Endothelial cell of umbilical vein (primary cell): ENCODE measurements around the gene RAI2. TPM values are rescaled to one million over a fixed set of nuclear protein-coding genes. Genes with fewer than 3 reads are reported as not detected.

Experiments used
- BruUV-seq: library from RNA; stranded (reverse); fragments of 400-500 nt; replicated peaks from 2 replicates; lab custom pipeline; 2021; lab: Mats Ljungman, UMichigan
- CTCF ChIA-PET: fragments of 300-600, 350-600 bp; sonication (Branson Sonifier 250); formaldehyde crosslinking; loops from one replicate; lab custom pipeline; 2021; ENCODE audit warnings: antibody characterized with exemption, inconsistent platforms; lab: Charles Lee
- POLR2A ChIA-PET: fragments of 300-600, 350-600 bp; sonication (Branson Sonifier 250); formaldehyde crosslinking; loops from one replicate; lab custom pipeline; 2021; ENCODE audit warnings: antibody characterized with exemption, inconsistent platforms; lab: Charles Lee
- DNase-seq: peaks from one replicate; pipeline ENCODE4 v3.0.0-alpha.2; 2011; ENCODE audit warnings: low read depth, low spot score
- FAIRE-seq: peaks from 2 replicates; lab custom pipeline; 2011; peaks lifted over from hg19 to GRCh38; lab: Jason Lieb, UNC
- H2AFZ ChIP-seq: 2 replicates; pipeline ENCODE4 v1.6.0; 2012; ENCODE audit warnings: low read depth, low read length, control low read depth, inconsistent platforms
- H3K27ac ChIP-seq: 2 replicates; pipeline ENCODE4 v1.5.1; 2011; ENCODE audit warnings: low read depth, mild to moderate bottlenecking, control low read depth, low read length, moderate library complexity; ENCODE audit not compliant: insufficient read depth
- H3K27me3 ChIP-seq, 2 experiments: 2 replicates each; pipeline versions ENCODE4 v1.6.0 to v1.6.1; 2011; ENCODE audit warnings: low read length in 2 of 2, mixed read lengths in 1 of 2; ENCODE audit not compliant: control insufficient read depth in 2 of 2, insufficient read depth in 2 of 2
- H3K36me3 ChIP-seq, 2 experiments: 2 replicates in 1 of 2; 3 replicates in 1 of 2; pipeline ENCODE4 v1.5.1; 2011; ENCODE audit warnings: low read length in 2 of 2, mild to moderate bottlenecking in 1 of 2, moderate library complexity in 1 of 2; ENCODE audit not compliant: control insufficient read depth in 2 of 2, insufficient read depth in 2 of 2; ENCODE audit errors: extremely low read depth in 1 of 2
- H3K4me1 ChIP-seq: 3 replicates; pipeline ENCODE4 v1.5.1; 2011; ENCODE audit warnings: mild to moderate bottlenecking, low read length; ENCODE audit not compliant: control insufficient read depth, insufficient read depth; ENCODE audit errors: extremely low read depth
- H3K4me2 ChIP-seq: 2 replicates; pipeline ENCODE4 v1.6.1; 2011; ENCODE audit warnings: low read length, control low read depth, mixed read lengths; ENCODE audit not compliant: insufficient read depth
- H3K4me3 ChIP-seq, 3 experiments: fragments of 200-600 bp in 1 of 3; sonication (generic), shearing (Covaris generic) in 1 of 3; replicated peaks in 1 of 3; 2 replicates each; pipeline ENCODE4 v1.5.1; 2011 to 2016; ENCODE audit warnings: control low read depth in 3 of 3, low read length in 3 of 3, mild to moderate bottlenecking in 2 of 3, inconsistent platforms in 1 of 3, low read depth in 1 of 3, moderate library complexity in 1 of 3; ENCODE audit not compliant: insufficient read depth in 1 of 3
- H3K79me2 ChIP-seq: 2 replicates; pipeline ENCODE4 v1.6.0; 2012; ENCODE audit warnings: low read length, inconsistent platforms; ENCODE audit not compliant: control insufficient read depth, insufficient read depth
- H3K9ac ChIP-seq: replicated peaks from 2 replicates; pipeline ENCODE3; 2011; ENCODE audit warnings: low read length, control low read depth; ENCODE audit not compliant: insufficient read depth; ENCODE audit errors: extremely low read depth
- H3K9me1 ChIP-seq: replicated peaks from 3 replicates; pipeline ENCODE4 v1.6.0; 2011; ENCODE audit warnings: mild to moderate bottlenecking, low read length; ENCODE audit not compliant: control insufficient read depth, insufficient read depth; ENCODE audit errors: extremely low read depth
- H3K9me3 ChIP-seq: replicated peaks from 2 replicates; pipeline ENCODE4 v1.5.1; 2012; ENCODE audit warnings: low read length, inconsistent platforms; ENCODE audit not compliant: control insufficient read depth, insufficient read depth
- H4K20me1 ChIP-seq: replicated peaks from 2 replicates; pipeline ENCODE3; 2011; ENCODE audit warnings: mild to moderate bottlenecking, low read length; ENCODE audit not compliant: control insufficient read depth, insufficient read depth; ENCODE audit errors: extremely low read depth
- CTCF ChIP-seq, 2 donors: IDR thresholded peaks; 1 replicate in 1 of 2; 2 replicates in 1 of 2; pipeline ENCODE4 v1.5.1; 2011; ENCODE audit warnings: low read length in 2 of 2, mild to moderate bottlenecking in 2 of 2, moderate library complexity in 2 of 2, control low read depth in 1 of 2, inconsistent platforms in 1 of 2, low read depth in 1 of 2; ENCODE audit not compliant: insufficient read depth in 1 of 2; ENCODE audit errors: extremely low read depth in 1 of 2
- EZH2 ChIP-seq: IDR thresholded peaks from 2 replicates; pipeline ENCODE4 v1.6.1; 2012; ENCODE audit warnings: borderline replicate concordance, low read depth, mild to moderate bottlenecking, moderate library complexity, low read length, inconsistent platforms; ENCODE audit not compliant: severe bottlenecking
- FOS ChIP-seq: IDR thresholded peaks from 2 replicates; pipeline ENCODE4 v1.6.1; 2011; ENCODE audit warnings: mild to moderate bottlenecking, low read length, moderate library complexity, borderline replicate concordance; ENCODE audit not compliant: insufficient read depth
- GATA2 ChIP-seq: IDR thresholded peaks from 2 replicates; pipeline ENCODE4 v1.7.0; 2011; ENCODE audit warnings: low read depth, mild to moderate bottlenecking, moderate library complexity, mixed read lengths, low read length; ENCODE audit not compliant: insufficient read length, insufficient read depth
- JUN ChIP-seq: IDR thresholded peaks from 2 replicates; pipeline ENCODE4 v1.6.1; 2011; ENCODE audit warnings: borderline replicate concordance, low read depth; ENCODE audit not compliant: insufficient read length, insufficient read depth
- MAX ChIP-seq: IDR thresholded peaks from 2 replicates; pipeline ENCODE4 v1.6.1; 2011; ENCODE audit not compliant: insufficient read depth, insufficient read length
- MYC ChIP-seq: IDR thresholded peaks from one replicate; pipeline ENCODE4 v1.6.1; 2011; ENCODE audit warnings: mild to moderate bottlenecking, low read depth, low read length
- POLR2A ChIP-seq: IDR thresholded peaks from 2 replicates; pipeline ENCODE4 v1.6.1; 2012; ENCODE audit warnings: low read depth, mild to moderate bottlenecking, control low read depth, low read length
- POLR2AphosphoS5 ChIP-seq: IDR thresholded peaks from 2 replicates; pipeline ENCODE4 v1.6.1; 2012; ENCODE audit warnings: low read depth, mild to moderate bottlenecking, control low read depth, low read length, moderate library complexity; ENCODE audit not compliant: insufficient read depth
- dilution Hi-C: fragments of 300-500 bp; cut with MboI; formaldehyde crosslinking; loops from one replicate; pipeline ENCODE4 v1.15.0; 2019; ENCODE audit warnings: low sequenced_read_pairs; ENCODE audit not compliant: extremely low pct_ligation_motif_present
- intact Hi-C: fragments of 100-400 bp; cut with micrococcal nuclease; formaldehyde crosslinking; loops from one replicate; pipeline ENCODE4 v1.10.0; 2022
- polyA plus RNA-seq, 4 experiments: library from polyadenylated mRNA; depleted of rRNA in 3 of 4; stranded (reverse) in 3 of 4; unstranded in 1 of 4; fragments of >200 nt; gene quantifications; 2 replicates each; pipeline versions ENCODE4 v1.2.1 to v1.2.3, GENCODE V29; 2011 to 2012; ENCODE audit warnings: missing spikeins in 1 of 4
- total RNA-seq: library from RNA; stranded (reverse); gene quantifications from 2 replicates; pipeline ENCODE4 v1.2.3, GENCODE V29; 2021

Gene RAI2
- total and polyA plus RNA-seq, 2 donors (not counting 3 experiments of a cell fraction or from before 2014, with no cell fraction given) = 0.19 to 0.91 TPM

- H3K4me2 ChIP-seq = no peak overlapping the region
- H3K4me1 ChIP-seq = no peaks in the 10 kb centered on the region
- no peak overlapping the region for H2AFZ ChIP-seq
- no peaks in the 10 kb centered on the region for H3K9me1 ChIP-seq
- DNase-seq (no peak), FAIRE-seq (no peak)
- CTCF ChIA-PET = no interaction called here
- no peaks in the 10 kb centered on the region for H3K79me2 ChIP-seq
- dilution Hi-C loops = no loop called here
- H3K27ac ChIP-seq = no peak overlapping the region
- intact Hi-C loops = no loop called here
- no peaks in the 10 kb centered on the region for H4K20me1 ChIP-seq
- H3K9me3 ChIP-seq = no peaks in the 10 kb centered on the region
- TF ChIP-seq MAX (no peak), EZH2 (no peak), JUN (no peak), POLR2A (no peak), GATA2 (no peak), MYC (no peak), FOS (no peak), CTCF (IDR thresholded peaks at IDR 0.05; ENCODE audit: extremely low read depth in 1 of 2, insufficient read depth in 1 of 2, low read depth in 1 of 2, low read length in 2 of 2) (no peak), POLR2AphosphoS5 (no peak)
- H3K36me3 ChIP-seq = no peaks in the 10 kb centered on the region
- no peaks in the 10 kb centered on the region for H3K27me3 ChIP-seq
- BruUV-seq = no TSS peak
- no peak overlapping the region for H3K9ac ChIP-seq
- no peak overlapping the region for H3K4me3 ChIP-seq
- POLR2A ChIA-PET = no interaction called here
These were observed 87.7 kb downstream of the RAI2 start for GRCh38 chrX:17773221-17773876.
